ENCODE results near the gene WDFY1.
A peak's percentile ranks its signal among the peaks of the same experiment; 100 is the strongest.

Gene WDFY1, protein sequence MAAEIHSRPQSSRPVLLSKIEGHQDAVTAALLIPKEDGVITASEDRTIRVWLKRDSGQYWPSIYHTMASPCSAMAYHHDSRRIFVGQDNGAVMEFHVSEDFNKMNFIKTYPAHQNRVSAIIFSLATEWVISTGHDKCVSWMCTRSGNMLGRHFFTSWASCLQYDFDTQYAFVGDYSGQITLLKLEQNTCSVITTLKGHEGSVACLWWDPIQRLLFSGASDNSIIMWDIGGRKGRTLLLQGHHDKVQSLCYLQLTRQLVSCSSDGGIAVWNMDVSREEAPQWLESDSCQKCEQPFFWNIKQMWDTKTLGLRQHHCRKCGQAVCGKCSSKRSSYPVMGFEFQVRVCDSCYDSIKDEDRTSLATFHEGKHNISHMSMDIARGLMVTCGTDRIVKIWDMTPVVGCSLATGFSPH

DNA sequence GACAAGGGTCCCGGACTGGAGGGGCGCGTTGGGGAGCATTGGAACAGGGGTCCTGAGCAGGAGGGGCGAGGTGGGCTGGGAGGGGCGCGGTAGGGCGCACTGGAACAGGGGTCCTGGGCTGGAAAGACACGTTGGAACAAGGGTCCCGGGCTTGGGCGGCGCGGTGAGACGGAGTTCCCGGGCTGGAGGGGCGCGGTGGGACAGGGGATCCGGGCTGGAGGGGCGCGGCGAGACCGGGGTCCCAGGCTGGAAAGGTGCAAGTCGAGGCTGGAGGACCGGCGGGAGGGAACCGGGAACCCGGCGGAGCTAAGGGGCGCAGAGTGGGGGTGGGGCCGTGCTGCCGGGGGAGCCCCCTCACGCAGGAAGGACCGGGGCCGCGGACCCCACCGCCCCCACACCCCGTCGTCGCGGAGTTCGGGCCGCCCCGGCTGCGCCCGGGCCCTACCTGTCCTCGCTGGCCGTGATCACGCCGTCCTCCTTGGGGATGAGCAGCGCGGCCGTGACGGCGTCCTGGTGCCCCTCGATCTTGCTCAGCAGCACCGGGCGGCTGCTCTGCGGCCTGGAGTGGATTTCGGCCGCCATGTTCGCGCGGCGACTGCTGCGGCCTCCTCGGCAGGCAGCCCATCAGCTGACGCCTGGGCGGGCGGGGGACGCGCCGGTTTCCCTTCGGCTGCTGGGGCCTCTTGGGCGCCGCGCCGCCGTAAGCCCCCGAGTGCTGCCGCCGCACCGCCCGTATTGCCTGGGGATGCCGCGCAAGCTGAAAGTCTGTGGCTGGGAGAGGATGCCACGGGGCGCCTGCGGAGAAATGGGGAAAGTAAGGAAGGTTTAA is at the start of gene WDFY1:
WDFY1 (minus strand) TSS at position 633 of the 829 bp plus-strand sequence; CDS start at position 582, 51 bp downstream.
- peak; percentile 88 for DNase-seq

DNA sequence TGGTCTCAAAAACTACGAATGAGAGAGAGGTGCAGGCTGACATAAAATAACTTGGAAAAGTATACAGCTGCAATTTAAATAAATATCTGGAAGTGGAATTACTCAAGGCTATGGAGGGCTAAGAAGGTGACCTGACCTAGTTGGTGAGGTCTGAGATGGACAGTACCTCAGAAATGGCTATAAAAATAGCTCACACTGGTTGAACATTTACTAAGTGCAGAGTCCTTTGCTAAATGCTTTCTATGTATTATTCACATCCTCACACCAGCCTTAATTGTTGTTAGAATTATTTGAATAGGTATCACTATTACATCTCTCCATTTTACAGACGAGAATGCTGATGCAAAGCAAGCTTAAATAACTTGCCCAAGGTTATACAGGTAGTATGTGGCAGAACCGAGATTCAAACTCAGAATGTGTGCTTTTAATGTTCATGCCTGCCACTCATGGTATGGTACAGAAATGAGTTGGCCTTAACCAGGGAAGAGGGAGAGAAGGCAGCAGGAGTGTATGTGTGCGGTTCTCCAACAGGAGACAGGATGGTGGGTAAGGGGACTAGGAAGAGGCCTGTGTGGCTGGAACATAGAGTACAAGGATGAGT is 49.5 kb upstream of the WDFY1 start:
- no peak for DNase-seq

DNA sequence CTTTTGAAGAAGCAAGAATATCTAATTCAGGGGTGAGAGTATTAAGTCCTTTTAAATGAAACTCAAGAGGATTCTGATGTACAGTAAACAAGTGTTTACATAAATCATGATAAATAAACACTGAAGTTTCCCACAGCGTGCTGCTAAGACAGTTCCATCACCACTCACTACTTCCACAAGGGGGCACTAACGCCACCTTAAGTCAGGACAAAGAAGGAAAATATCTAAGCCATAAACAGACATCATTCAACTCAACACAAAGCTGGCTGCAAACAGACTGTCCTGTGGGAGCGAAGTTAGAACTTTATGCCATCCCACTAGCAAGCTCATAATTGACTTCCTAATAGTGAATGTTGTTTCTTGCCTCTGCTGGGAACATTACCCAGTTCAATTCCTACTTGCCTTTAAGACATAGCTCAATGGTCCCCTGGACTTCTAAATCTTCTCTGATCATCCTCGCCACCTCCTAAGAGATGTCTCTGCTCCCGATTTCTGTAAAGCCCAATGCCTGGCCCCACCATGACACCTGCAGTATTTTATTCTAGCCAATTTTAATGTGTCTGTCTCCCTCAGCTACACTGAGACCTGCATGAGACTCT is 48.6 kb upstream of the WDFY1 start:
- peak; percentile 36 for DNase-seq

DNA sequence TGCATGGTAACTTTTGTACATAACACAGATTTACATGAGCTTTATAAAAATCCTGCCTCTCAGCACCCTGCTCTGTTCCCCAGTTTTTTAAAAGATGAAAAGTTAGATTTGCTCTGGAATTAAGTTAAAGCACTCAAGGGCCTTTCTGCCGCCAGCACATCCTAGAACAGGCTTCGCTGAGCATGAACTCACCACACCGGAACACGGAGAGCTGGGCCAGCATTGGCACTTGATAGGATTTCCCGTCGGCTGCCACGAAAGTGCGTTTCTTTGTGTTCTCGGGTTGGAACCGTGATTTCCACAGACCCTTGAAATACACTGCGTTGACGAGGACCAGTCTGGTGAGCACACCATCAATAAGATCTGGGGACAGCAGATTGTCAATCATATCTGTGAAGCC is 46.5 kb upstream of the WDFY1 start:
- no peak for DNase-seq

DNA sequence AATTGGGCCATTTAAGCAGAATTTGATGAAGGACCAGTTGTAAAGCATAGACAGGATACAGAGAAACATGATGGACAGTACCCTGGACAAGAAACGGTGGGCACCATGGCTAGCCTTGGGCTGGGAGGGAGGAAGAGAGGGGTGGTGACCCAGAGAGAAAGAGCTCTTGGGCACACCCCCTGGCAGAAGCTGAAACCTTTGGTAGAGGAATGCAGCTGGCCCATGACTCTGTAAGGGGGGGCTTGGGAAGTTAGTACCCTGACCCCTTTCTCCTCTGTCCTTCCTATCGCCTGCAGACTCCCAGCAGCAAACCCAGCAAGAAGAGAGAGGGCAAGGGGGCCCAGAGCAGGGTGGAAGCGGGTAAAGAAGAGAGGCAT is 44.7 kb upstream of the WDFY1 start:
- DNase-seq = no peak

DNA sequence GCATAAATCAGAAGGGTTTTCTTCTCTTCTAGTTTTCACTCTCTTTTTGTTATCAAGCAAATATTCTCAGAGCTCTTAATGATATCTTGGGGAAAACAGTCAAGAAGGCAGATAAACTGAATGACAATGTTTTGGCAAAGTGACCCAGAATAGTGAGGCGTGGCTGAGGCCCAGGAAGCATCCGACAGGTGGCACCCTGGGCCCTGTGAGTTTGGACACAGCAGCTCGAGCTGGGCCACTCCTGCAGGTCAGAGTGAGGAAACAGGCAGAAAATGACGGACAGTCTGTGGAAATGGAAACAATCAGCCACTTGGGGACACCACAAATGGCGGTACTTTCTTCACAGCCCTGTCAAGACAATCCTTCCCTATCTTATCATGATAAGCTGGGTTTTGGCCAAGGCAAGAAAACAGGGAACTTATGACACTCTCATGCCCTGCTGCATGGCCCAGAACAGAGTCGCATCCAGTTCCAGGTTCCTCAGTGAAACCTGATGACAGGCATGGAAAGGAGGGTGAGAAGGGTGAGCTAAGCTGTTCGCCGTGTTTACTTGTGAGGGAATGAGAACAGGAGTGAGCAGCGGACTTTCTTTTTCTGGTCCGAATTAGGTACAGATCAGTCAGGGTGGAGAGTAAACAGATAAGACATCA is 44.2 kb upstream of the WDFY1 start:
- no peak for DNase-seq

DNA sequence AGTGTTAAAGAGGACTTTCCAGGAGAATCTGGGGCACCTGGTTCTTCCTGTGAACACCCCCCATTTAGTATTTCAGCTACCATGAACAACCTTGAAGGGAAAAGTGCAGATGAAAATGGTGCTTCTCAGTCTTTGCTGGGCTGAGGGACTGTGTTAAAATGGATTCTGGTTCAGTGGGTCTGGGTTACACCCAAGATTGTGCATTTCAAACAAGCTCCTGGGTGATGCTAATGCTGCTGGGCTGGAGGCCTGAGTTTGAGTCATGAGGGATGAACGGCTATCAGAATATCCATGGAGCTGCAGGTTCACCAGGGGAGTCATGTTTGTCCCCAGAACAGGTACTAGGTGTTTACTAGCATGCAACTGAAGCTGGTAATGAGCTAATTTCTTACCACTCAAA is 36.1 kb upstream of the WDFY1 start:
- DNase-seq = no peak

DNA sequence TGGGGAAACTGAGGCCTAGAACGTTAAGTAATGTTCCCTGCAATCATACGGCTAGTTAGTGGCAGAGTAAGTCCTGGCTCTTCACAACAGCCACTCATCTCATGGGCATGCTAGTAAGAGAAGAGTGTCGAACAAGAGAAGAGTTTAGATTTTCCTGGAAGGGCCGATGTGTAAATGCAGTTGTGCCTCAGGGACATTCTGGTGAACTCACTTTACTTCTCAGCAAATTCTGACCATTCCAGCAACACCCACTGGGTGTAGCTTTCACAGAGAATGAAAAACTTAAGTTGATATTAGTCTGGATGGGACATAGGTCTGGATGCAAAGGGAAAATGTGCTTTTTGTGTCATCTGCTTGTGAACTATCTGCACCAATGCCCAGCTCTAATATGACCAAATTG is 35.7 kb upstream of the WDFY1 start:
- DNase-seq = no peak

- no peak for DNase-seq
Observed at GRCh38 chr2:223980397-223980735, 35.2 kb upstream of the WDFY1 start.

- DNase-seq = no peak
Observed at GRCh38 chr2:223979730-223980396, 34.7 kb upstream of the WDFY1 start.

GRCh38 chr2:223978451-223978850 is 33.3 kb upstream of the WDFY1 start:
- DNase-seq = no peak

DNA sequence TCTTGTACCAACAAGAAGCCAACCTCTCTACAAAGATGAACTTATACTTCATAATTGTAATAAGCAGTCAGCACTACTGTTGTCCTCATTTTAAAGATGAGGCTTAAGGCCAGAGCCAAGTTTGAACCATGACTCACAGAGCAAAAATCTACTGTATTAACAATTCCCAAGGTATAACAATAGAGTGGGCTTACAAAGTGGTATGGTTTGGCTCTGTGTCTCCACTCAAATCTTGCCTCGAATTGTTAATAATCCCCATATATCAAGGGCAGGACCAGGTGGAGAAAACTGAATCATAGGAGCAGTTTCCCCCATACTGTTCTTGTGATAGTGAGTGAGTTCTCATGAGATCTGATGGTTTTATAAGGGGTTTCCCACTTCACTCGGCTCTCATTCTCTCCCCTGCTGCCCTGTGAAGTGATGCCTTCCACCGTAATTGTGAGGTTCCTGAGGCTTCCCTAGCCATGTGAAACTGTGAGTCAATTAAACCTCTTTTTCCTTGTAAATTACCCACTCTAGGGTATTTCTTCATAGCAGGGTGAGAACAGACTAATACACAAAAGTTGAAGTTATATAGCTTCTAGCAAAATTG is 31.6 kb upstream of the WDFY1 start:
- DNase-seq = no peak

GRCh38 chr2:223973606-223974005 is 28.5 kb upstream of the WDFY1 start:
- no peak for DNase-seq

GRCh38 chr2:223972656-223973102 is 27.5 kb upstream of the WDFY1 start:
- no peak for DNase-seq

- DNase-seq = no peak
Observed at GRCh38 chr2:223971731-223972130, 26.6 kb upstream of the WDFY1 start.

- peak; percentile 43 for DNase-seq
Observed at GRCh38 chr2:223970343-223971128, 25.4 kb upstream of the WDFY1 start.

- no peak for DNase-seq
Observed at GRCh38 chr2:223969856-223970255, 24.7 kb upstream of the WDFY1 start.

- no peak for DNase-seq
Observed at GRCh38 chr2:223969315-223969714, 24.2 kb upstream of the WDFY1 start.

- no peak for DNase-seq
Observed at GRCh38 chr2:223967981-223968380, 22.8 kb upstream of the WDFY1 start.

DNA sequence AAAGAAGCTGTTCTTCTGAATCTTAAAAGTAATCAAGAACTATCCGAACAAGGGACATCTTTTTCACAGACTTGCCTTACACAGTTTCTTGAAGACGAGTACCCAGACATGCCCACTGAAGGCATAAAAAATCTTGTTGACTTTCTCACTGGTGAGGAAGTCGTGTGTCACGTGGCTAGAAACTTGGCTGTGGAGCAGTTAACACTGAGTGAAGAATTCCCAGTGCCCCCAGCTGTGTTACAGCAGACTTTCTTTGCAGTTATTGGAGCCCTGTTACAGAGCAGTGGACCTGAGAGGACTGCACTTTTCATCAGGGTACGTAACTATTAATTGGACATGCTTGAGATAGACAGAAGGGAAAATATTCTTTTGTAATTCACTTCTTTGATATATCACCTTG is 14.6 kb upstream of the WDFY1 start:
- DNase-seq = no peak
